HG02623 (cell line): ENCODE data around the gene IL15RA.
"Not testable (repeated sequence)": the region's sequence is repeated elsewhere in the genome, so short reads cannot be mapped to it uniquely, and the experiment has no call there.

Experiments used
- ATAC-seq: cut with Tn5 transposase; IDR thresholded peaks from one replicate; pipeline ENCODE4 v1.9.1; 2021; ENCODE audit warnings: moderate library complexity; ENCODE audit not compliant: unreplicated experiment

The IL15RA gene

DNA sequence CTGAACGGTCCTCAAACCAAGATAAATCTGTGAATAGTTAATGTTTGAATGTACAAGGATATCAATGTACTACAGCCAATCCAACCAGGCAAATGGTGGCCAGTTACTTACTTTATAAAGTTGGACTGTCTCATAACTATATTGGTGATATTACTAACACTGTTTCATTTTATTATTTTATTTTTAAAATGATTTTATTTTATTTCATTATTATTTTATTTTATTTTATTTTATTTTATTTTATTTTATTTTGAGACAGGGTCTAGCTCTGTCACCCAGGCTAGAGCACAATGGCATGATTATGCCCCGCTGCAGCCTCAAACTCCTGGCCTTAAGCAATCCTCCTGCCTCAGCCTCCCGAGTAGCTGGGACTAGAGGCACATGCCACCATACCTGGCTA lies 6.8 kb downstream of the IL15RA start:
- no peak for ATAC-seq

DNA sequence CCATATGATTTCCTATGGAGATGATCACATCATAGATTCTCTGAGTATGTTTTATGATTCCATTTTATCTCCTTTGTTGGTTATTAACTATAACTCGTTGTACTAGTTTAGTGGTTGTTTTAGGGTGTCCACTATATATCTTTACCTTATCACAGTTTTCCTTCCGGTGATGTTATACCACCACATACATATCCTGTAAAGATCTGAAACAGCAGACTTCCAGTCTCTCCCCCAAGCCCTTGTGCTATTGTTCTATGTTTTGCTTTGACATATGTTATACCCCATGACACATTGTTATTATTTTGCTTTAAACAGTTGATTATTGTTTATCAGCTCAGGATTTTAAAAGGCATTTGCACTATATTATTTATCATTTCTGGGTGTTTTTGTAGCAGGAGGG lies 7.3 kb downstream of the IL15RA start:
- no peak for ATAC-seq

DNA sequence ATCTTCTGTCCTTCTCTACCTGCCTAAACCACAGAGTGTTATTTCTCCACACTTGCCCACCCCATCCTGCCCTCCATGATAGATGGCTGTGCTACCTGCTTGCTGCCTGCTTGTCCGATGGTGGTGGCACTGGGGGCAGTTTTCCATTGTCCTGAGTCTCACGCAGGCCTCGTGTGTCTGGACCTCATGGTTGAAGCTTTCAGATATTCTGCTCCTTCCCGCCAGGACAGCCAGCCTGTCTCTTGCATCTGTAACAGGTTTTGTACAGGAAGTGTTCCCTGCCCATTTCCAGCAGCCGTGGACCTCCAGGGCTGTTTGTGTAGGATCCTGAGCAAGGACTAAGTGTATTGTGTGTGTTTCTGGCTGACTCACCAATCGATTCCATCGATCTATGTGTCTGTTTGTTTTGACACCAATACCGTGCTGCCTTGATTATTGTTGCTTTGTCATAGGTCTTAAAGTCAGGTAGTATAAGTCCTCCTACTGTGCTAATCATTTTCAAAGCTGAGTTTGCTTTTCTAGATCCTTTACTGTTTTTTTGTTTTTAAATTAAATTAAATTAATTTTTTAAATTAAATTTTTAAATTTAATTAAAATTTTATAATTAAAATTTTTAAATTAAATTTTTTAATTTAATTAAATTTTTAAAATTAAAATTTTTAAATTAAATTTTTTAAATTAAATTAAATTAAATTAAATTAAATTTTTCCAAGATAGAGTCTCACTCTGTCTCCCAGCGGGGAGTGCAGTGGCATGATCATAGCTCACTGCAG lies 8.5 kb downstream of the IL15RA start:
- no peak for ATAC-seq

GRCh38 chr10:5968037-5968680 lies 9.2 kb downstream of the IL15RA start:
- ATAC-seq, result no peak

GRCh38 chr10:5965266-5965665 lies 12.1 kb downstream of the IL15RA start:
- no peak for ATAC-seq

GRCh38 chr10:5964736-5965135 lies 12.6 kb downstream of the IL15RA start:
- no peak for ATAC-seq

DNA sequence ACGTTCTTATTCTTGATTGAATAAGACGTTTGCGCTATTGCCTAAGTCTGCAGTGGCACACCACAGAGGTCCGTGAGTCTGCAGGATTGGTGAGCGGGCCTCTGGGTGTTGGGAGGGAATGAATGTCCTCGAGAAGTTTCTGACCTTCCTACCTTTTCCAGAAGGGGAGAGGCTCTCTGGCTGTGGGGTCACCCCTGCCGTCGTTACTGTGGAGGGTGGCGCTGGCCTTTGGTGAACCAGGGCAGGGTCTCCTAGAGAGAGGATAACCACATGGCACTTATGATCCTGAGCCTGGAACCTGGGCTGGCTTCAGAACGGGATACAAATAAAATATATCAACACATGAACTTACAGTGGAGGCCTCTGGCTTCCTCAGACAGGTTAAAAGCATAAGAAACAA lies 13.8 kb downstream of the IL15RA start:
- ATAC-seq, result no peak

DNA sequence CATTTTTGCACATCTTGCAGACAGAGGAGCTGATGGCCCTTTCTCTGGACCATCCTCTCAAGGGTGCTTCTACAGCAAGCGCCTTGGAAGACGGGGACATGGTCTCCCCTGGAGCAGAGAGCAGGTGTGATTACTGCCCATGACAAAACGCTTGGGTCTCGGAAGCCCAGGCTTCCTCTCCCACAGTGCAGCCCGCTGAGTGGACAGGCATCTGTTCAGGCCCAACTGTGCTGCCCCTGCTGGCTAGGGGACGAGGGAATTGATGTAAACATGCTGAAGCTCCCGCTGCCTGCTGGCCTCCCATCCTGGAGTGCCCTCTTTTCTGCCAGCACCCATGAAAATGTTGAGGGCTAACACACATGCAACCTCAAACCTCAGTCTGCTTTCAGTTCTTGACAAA lies 14.3 kb downstream of the IL15RA start:
- ATAC-seq, result no peak

DNA sequence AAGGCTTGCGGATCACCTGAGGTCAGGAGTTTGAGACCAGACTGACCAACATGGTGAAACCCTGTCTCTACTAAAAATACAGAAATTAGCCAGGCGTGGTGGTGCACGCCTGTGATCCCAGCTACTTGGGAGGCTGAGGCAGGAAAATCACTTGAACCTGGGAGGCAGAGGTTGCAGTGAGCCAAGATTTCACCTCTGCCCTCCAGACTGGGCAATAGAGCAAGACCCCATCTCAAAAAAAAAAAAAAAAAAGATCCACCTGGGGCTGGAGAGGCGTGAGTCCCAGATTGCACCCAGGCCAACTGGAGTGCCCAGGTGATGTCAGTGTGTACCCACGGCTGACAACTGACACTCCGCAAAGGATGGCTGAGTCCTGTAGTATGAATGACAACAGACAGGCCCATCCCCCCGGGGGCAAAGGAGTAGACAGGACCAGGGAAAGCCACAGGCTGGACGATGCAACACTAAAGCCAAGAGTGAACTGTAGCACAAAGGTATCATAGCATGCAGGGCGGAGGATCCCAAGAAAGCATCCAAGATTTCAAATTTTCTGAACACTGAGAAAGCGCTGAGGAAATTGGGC lies 14.9 kb downstream of the IL15RA start:
- not testable (repeated sequence) for ATAC-seq

- no peak for ATAC-seq
Measured at GRCh38 chr10:5961405-5962100, 15.8 kb downstream of the IL15RA start.

DNA sequence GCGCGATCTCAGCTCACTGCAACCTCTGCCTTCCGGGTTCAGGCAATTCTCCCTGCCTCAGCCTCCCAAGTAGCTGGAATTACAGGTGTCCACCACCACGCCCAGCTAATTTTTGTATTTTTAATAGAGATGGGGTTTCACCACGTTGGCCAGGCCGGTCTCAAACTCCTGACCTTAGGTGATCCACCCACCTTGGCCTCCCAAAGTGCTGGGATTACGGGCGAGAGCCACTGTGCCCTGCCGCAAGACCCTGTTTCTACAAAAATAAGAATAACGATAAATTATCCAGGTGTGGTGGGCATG lies 16.4 kb downstream of the IL15RA start:
- not testable (repeated sequence) for ATAC-seq

- ATAC-seq, result no peak
Measured at GRCh38 chr10:5960070-5960972, 17.0 kb downstream of the IL15RA start.

GRCh38 chr10:5959581-5960069 lies 17.7 kb downstream of the IL15RA start:
- ATAC-seq, result no peak

DNA sequence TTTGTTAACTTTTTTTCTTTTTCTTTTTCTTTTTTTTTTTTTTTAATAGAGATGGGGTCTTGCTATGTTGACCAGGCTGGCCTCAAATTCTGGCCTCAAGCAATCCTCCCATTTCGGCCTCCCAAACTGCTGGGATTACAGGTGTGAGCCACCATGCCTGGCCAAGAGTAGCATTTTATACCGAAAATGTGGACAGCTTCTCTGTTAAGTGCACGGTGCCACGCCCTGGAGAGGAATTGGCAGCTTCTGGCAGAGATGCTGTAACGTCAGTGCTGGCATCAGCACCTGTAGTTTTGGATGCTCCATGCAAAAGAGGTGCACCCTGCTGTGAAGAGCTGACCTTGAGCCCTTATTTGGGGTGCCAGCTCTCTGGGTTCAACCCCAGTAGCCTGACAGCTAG lies 18.2 kb downstream of the IL15RA start:
- no peak for ATAC-seq

DNA sequence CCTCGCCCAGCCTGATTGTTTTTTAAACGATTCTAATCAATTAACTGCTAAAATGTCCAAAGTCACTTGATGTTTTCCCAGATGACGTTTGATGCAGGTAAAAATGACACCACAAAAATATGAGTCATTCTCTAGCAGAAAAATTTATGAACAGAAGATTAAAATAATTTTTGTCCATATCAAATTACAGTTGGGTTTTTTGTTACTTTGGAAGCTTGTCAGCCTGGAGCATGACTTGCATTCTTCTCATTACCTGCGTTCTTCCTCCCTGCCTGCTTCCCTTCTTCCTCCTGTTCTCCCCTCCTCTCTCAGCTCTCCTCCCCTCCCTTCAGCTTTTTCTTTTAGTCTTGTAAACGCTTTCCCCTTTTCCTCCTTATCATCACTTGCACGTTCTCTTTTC lies 18.7 kb downstream of the IL15RA start:
- ATAC-seq, result no peak

GRCh38 chr10:5958077-5958476 lies 19.3 kb downstream of the IL15RA start:
- ATAC-seq, result no peak

GRCh38 chr10:5956146-5956936 lies 21.0 kb downstream of the IL15RA start:
- no peak for ATAC-seq

GRCh38 chr10:5953676-5954075 lies 23.7 kb downstream of the IL15RA start:
- ATAC-seq, result no peak

DNA sequence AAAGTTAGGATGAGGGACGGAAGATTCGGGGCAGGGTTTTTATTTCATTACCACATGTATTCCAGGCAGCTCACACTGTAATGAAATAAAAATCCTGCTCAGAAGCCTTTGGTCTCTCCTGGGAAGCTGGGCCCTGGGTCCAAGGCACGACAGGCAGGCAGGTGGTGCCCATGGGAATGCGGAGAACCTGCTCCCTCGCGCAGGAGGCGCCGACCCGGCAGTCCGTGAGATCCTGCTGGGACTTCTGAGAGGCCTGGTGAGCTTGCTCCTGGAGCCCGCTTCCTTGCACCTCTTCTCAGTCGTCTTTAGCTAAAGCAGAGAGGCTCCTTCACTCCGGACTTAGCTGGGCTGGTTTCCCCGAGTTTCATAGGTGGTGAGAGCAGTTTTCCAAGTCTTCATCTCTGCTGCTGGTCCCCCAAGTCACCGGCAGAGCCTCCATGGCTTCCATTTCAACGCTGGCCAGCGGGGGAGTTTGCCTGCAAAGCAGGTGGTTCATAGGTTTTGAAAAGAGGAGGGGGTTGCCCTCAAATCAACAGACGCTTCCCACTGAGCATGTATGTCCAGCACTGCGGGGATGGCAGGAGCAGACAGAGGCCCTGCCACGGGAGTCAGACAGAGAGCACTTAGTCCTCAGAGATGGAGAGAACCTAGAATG lies 24.5 kb downstream of the IL15RA start:
- no peak for ATAC-seq
